ENCODE data around the gene RSRP1. TPM values are rescaled to one million over a fixed set of nuclear protein-coding genes. Genes with fewer than 3 reads are reported as not detected.
A peak's percentile ranks its signal among the peaks of the same experiment; 100 is the strongest.
"Not testable (repeated sequence)": the region's sequence is repeated elsewhere in the genome, so short reads cannot be mapped to it uniquely, and the experiment has no call there.

Gene RSRP1
- total and polyA plus RNA-seq, 2 of the 13 experiments (the other 11 are each of a cell fraction or from before 2014, with no cell fraction given) = 43.9 to 52.8 TPM

DNA sequence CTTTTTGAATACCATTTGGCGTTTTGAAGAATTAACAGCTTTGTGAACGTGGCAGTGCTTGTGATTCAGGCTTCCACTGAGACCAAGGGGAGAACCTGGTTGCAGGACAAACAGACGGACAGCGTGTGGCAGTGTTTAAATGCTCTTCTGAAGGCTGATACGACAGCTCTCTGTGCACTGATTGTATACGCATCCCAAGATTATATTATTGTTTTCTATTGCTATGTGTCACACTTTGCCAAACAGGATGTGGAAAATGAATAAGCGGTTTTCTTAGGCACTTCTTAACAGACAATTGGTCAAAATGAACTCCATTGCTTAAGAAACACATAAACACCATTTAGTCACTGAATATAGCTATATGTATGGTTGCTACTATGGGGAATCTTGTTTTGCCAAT, 12.6 kb upstream of the RSRP1 start:
- H3K27me3 ChIP-seq (ENCODE audit: control insufficient read depth in 1 of 2, insufficient read depth in 2 of 2, low read length in 2 of 2); H3K9me3 ChIP-seq (ENCODE audit: low read length); POLR2A ChIA-PET; H3K4me3 ChIP-seq (replicated peaks in 1 of 3; ENCODE audit: insufficient read depth in 1 of 3, low read depth in 2 of 3, low read length in 3 of 3); H4K20me1 ChIP-seq (ENCODE audit: insufficient read depth, low read length); H3K36me3 ChIP-seq (replicated peaks in 1 of 2; ENCODE audit: control insufficient read depth in 1 of 2, insufficient read depth in 2 of 2, low read length in 2 of 2); CTCF ChIA-PET (ENCODE audit: low intra/inter-chr PET ratio, low total read pairs); H3K4me1 ChIP-seq (ENCODE audit: insufficient read depth, low read length); BruUV-seq (replicated peaks); H3K79me2 ChIP-seq (ENCODE audit: insufficient read depth, low read length); H3K9ac ChIP-seq (ENCODE audit: insufficient read depth, low read depth, low read length); H2AFZ ChIP-seq (ENCODE audit: low read length); H3K27ac ChIP-seq (ENCODE audit: extremely low read length, insufficient read depth, low read length); in situ Hi-C loops (cut with HindIII; ENCODE audit: extremely low pct_ligation_motif_present, low pct_unique_long_range_greater_than_20kb); intact Hi-C loops (cut with micrococcal nuclease; ENCODE audit: unreplicated experiment); DNase-seq (ENCODE audit: low spot score); H3K4me2 ChIP-seq (ENCODE audit: low read depth, low read length): not testable (repeated sequence)
- peak; percentile 20; the same call in 1 of the 2 replicates for TF ChIP-seq STAG1 (CRISPR knock-in tag; IDR thresholded peaks at IDR 0.05)
- WGBS (ENCODE audit: low lambda C conversion rate) = 69% methylated on average over 4 of the region's 7 CpGs
- FAIRE-seq (peak; percentile 63), ATAC-seq (peak; percentile 63)

DNA sequence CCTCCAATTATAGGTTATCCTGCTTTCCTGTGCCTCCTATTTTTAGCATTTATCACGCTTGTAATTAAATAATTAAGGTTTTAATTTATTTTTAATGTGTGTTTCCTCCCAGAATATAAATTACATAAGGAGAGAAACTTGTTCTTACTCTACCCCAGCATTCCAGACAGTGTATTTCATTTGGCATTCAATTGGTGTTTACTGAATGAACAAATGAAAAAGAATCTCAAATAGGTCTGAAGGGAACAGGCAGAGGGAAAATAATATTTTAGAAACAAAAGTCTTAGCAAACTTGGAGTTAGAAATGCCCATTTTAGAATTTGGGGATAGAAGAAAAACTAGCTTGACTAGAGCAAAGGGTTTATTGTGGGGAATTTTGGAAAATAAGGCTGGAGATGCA, 9.9 kb upstream of the RSRP1 start:
- Histone ChIP-seq H2AFZ (ENCODE audit: low read length) (no peak overlapping the region), H3K79me2 (ENCODE audit: insufficient read depth, low read length) (no peaks in the 10 kb centered on the region), H3K9me3 (ENCODE audit: low read length) (no peaks in the 10 kb centered on the region), H3K9ac (ENCODE audit: insufficient read depth, low read depth, low read length) (no peak overlapping the region), H4K20me1 (ENCODE audit: insufficient read depth, low read length) (no peaks in the 10 kb centered on the region), H3K27me3 (ENCODE audit: control insufficient read depth in 1 of 2, insufficient read depth in 2 of 2, low read length in 2 of 2) (no peaks in the 10 kb centered on the region), H3K4me2 (ENCODE audit: low read depth, low read length) (no peak overlapping the region), H3K36me3 (replicated peaks in 1 of 2; ENCODE audit: control insufficient read depth in 1 of 2, insufficient read depth in 2 of 2, low read length in 2 of 2) (no peaks in the 10 kb centered on the region), H3K4me3 (replicated peaks in 1 of 3; ENCODE audit: insufficient read depth in 1 of 3, low read depth in 2 of 3, low read length in 3 of 3) (no peak overlapping the region), H3K4me1 (ENCODE audit: insufficient read depth, low read length) (peaks cover 17% of the 10 kb centered on the region), H3K27ac (ENCODE audit: extremely low read length, insufficient read depth, low read length) (no peak overlapping the region)
- 52% methylated on average over 1 of the region's 1 CpG for WGBS (ENCODE audit: low lambda C conversion rate)
- FAIRE-seq (no peak), DNase-seq (ENCODE audit: low spot score) (no peak), ATAC-seq (no peak)
- BruUV-seq (replicated peaks) = no TSS peak
- in situ Hi-C loops (cut with HindIII; ENCODE audit: extremely low pct_ligation_motif_present, low pct_unique_long_range_greater_than_20kb) (no loop called here), intact Hi-C loops (cut with micrococcal nuclease; ENCODE audit: unreplicated experiment) (no loop called here)
- no peak for TF ChIP-seq ZFAT (CRISPR knock-in tag; conservative IDR thresholded peaks at IDR 0.05)
- TF ChIP-seq ARNTL (CRISPR knock-in tag; IDR thresholded peaks at IDR 0.05) = no peak
- ChIA-PET POLR2A (no interaction called here), CTCF (ENCODE audit: low intra/inter-chr PET ratio, low total read pairs) (no interaction called here)

DNA sequence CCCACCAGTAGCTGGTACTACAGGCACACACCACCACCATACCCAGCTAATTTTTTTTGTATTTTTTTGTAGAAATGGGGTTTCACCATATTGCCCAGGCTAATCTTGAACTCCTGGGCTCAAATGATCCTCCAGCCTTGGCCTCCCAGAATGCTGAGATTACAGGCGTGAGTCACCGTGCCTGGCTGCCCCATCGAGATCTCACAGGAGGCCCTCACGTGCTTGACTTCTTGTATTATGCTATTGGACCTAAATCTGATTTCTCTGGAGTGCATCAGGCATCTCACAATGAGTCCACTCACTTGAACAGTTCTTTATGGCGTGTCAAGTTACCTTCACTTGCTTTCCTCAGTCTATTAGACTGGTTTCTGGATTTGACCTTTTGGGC, 9.3 kb upstream of the RSRP1 start:
- no TSS peak for BruUV-seq (replicated peaks)
- CTCF ChIA-PET (ENCODE audit: low intra/inter-chr PET ratio, low total read pairs) = no interaction called here
- Histone ChIP-seq H2AFZ (ENCODE audit: low read length) (no peak overlapping the region), H3K27ac (ENCODE audit: extremely low read length, insufficient read depth, low read length) (no peak overlapping the region), H3K9ac (ENCODE audit: insufficient read depth, low read depth, low read length) (no peak overlapping the region), H3K4me1 (ENCODE audit: insufficient read depth, low read length) (peaks cover 17% of the 10 kb centered on the region), H3K36me3 (replicated peaks in 1 of 2; ENCODE audit: control insufficient read depth in 1 of 2, insufficient read depth in 2 of 2, low read length in 2 of 2) (no peaks in the 10 kb centered on the region), H3K4me3 (replicated peaks in 1 of 3; ENCODE audit: insufficient read depth in 1 of 3, low read depth in 2 of 3, low read length in 3 of 3) (no peak overlapping the region), H3K4me2 (ENCODE audit: low read depth, low read length) (no peak overlapping the region), H3K79me2 (ENCODE audit: insufficient read depth, low read length) (no peaks in the 10 kb centered on the region), H3K27me3 (ENCODE audit: control insufficient read depth in 1 of 2, insufficient read depth in 2 of 2, low read length in 2 of 2) (no peaks in the 10 kb centered on the region), H4K20me1 (ENCODE audit: insufficient read depth, low read length) (no peaks in the 10 kb centered on the region), H3K9me3 (ENCODE audit: low read length) (no peaks in the 10 kb centered on the region)
- WGBS (ENCODE audit: low lambda C conversion rate) = 70% methylated on average over 5 of the region's 5 CpGs
- FAIRE-seq (no peak), DNase-seq (ENCODE audit: low spot score) (no peak), ATAC-seq (no peak)
- in situ Hi-C loops (cut with HindIII; ENCODE audit: extremely low pct_ligation_motif_present, low pct_unique_long_range_greater_than_20kb) = no loop called here
- intact Hi-C loops (cut with micrococcal nuclease; ENCODE audit: unreplicated experiment) = no loop called here
- POLR2A ChIA-PET = interaction anchor here (1.3 kb wide), 1 partner anchor 9 kb away, joined by 3 read pairs; the partner anchor contains the start of gene RSRP1
- no peak for TF ChIP-seq ASH2L (IDR thresholded peaks at IDR 0.05; ENCODE audit: insufficient read length, low read depth, low read length)
- no peak for TF ChIP-seq SPEN (CRISPR knock-in tag; IDR thresholded peaks at IDR 0.05; ENCODE audit: low read depth)
- no peak for TF ChIP-seq RFX1 (IDR thresholded peaks at IDR 0.05)
- TF ChIP-seq SAP130 (CRISPR knock-in tag; IDR thresholded peaks at IDR 0.05; ENCODE audit: low read depth) = no peak
- no peak for TF ChIP-seq ZNF207 (IDR thresholded peaks at IDR 0.05; ENCODE audit: borderline replicate concordance)
- no peak for TF ChIP-seq ZNF598 (CRISPR knock-in tag; IDR thresholded peaks at IDR 0.05; ENCODE audit: borderline replicate concordance)
- TF ChIP-seq, protein P1, sequence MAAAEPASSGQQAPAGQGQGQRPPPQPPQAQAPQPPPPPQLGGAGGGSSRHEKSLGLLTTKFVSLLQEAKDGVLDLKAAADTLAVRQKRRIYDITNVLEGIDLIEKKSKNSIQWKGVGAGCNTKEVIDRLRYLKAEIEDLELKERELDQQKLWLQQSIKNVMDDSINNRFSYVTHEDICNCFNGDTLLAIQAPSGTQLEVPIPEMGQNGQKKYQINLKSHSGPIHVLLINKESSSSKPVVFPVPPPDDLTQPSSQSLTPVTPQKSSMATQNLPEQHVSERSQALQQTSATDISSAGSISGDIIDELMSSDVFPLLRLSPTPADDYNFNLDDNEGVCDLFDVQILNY (CRISPR knock-in tag; conservative IDR thresholded peaks at IDR 0.05) = no peak
- TF ChIP-seq TMF1 (CRISPR knock-in tag; IDR thresholded peaks at IDR 0.05; ENCODE audit: low read depth) = no peak
- no peak for TF ChIP-seq ZNF460 (CRISPR knock-in tag; IDR thresholded peaks at IDR 0.05; ENCODE audit: borderline replicate concordance)
